Lung (tissue), 12 donors: Measurements from ENCODE around the gene OAF. TPM values are rescaled to one million over a fixed set of nuclear protein-coding genes. Genes with fewer than 3 reads are reported as not detected.
A peak's percentile ranks its signal among the peaks of the same experiment; 100 is the strongest.

Experiments
- ATAC-seq: fragments of 200-7000 bp; cut with Tn5 transposase; one replicate; pipeline ENCODE4 v1.9.1; 2020; ENCODE audit warnings: moderate number of reproducible peaks; ENCODE audit not compliant: insufficient read depth, low FRiP score
- DNase-seq, 3 donors: peaks; one replicate each; pipeline ENCODE4 v3.0.0-alpha.2; 2013 to 2017
- H3K27ac ChIP-seq, 2 donors: one replicate each; pipeline ENCODE4 v1.5.1; 2013; ENCODE audit warnings: mild to moderate bottlenecking in 2 of 2, moderate library complexity in 2 of 2, control low read depth in 1 of 2, inconsistent platforms in 1 of 2, low read depth in 1 of 2, low read length in 1 of 2
- H3K27me3 ChIP-seq, 3 donors: one replicate each; pipeline ENCODE4 v1.5.1; 2013; ENCODE audit warnings: low read length in 2 of 3; ENCODE audit not compliant: control insufficient read depth in 3 of 3, insufficient read depth in 3 of 3
- H3K36me3 ChIP-seq, 4 donors: one replicate each; pipeline ENCODE4 v1.5.1; 2013; ENCODE audit warnings: low read length in 4 of 4, mild to moderate bottlenecking in 1 of 4, moderate library complexity in 1 of 4; ENCODE audit not compliant: control insufficient read depth in 4 of 4, insufficient read depth in 4 of 4
- H3K4me1 ChIP-seq, 5 donors: one replicate each; pipeline ENCODE4 v1.5.1; 2013; ENCODE audit warnings: low read length in 5 of 5, mild to moderate bottlenecking in 2 of 5, moderate library complexity in 1 of 5; ENCODE audit not compliant: control insufficient read depth in 5 of 5, insufficient read depth in 5 of 5
- H3K4me3 ChIP-seq: one replicate; pipeline ENCODE4 v1.5.1; 2013; ENCODE audit warnings: mild to moderate bottlenecking, control low read depth, moderate library complexity
- H3K9ac ChIP-seq, 2 donors: one replicate each; pipeline ENCODE4 v1.5.1; 2013; ENCODE audit warnings: low read length in 2 of 2, control low read depth in 1 of 2; ENCODE audit not compliant: insufficient read depth in 1 of 2
- H3K9me3 ChIP-seq, 4 donors: one replicate each; pipeline ENCODE4 v1.5.1; 2013; ENCODE audit warnings: low read length in 3 of 4, mild to moderate bottlenecking in 1 of 4, moderate library complexity in 1 of 4; ENCODE audit not compliant: control insufficient read depth in 4 of 4, insufficient read depth in 3 of 4
- WGBS, 2 donors: extraction: QIAGEN DNeasy Blood & Tissue Kit; methylation state at CpG; one replicate each; pipeline ENCODE4 v1.1.7; 2013; 5-methylcytosine and 5-hydroxymethylcytosine counted together
- polyA plus RNA-seq, 2 donors: library from polyadenylated mRNA; stranded (reverse); fragments of 200-250 nt; gene quantifications; one replicate each; pipeline ENCODE4 v1.2.1, GENCODE V29; 2013
- total RNA-seq, 2 donors: library from RNA; depleted of rRNA in 1 of 2; stranded (reverse); fragments of >200 nt in 1 of 2; gene quantifications; one replicate each; pipeline ENCODE4 v1.2.1, GENCODE V29; 2014 to 2021
- TF ChIP-seq, protein P1 (sequence below): IDR thresholded peaks from 2 replicates; pipeline ENCODE4 v1.5.1; 2012; ENCODE audit warnings: mild to moderate bottlenecking; ENCODE audit errors: control extremely low read depth, extremely low read depth
- donor health status: control.
- donor health status: control.
- donor health status: Bipolar disorder and iron deficiency.
- donor health status: healthy.
- donor health status: DM: yes; HTN: yes; CAD: no.

OAF gene
- total and polyA plus RNA-seq, 4 donors = 7.7 to 27.4 (median 12.0) TPM

DNA sequence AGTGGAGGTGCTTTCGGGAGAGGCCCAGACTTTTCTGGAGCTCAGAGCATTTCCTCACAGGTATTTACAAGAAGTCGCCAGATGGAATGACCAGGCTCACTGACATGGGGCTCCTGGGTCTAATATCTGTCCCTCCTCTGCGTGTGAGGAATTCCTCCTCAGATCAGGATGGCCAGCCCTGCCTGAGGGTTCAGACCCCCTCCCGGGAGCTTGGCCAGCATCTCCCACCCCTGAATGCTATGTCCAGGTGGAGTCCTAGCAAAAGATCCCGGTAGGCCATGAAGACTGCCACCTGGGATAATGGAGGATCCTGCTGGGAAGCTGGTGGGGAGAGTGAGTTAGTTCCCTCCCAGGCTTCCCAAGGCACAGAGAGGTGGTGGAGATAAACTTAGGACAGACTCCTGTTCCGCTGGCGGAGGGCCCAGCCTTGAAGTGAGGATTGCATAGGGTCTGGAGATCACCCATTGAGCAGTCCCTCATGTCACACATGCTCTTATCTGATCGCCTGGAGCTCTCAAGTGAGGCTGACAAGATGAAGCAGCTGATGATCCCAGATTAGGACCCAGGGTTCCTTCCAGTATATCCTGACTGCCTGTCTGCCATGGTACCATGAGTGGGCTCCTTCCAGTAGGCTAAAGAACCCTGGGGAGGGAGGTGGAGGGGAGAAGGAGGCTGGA, 5.7 kb downstream of the OAF start:
- WGBS, 2 donors = 89 to 95% methylated on average over 8 of the region's 8 CpGs
- TF ChIP-seq, protein P1, sequence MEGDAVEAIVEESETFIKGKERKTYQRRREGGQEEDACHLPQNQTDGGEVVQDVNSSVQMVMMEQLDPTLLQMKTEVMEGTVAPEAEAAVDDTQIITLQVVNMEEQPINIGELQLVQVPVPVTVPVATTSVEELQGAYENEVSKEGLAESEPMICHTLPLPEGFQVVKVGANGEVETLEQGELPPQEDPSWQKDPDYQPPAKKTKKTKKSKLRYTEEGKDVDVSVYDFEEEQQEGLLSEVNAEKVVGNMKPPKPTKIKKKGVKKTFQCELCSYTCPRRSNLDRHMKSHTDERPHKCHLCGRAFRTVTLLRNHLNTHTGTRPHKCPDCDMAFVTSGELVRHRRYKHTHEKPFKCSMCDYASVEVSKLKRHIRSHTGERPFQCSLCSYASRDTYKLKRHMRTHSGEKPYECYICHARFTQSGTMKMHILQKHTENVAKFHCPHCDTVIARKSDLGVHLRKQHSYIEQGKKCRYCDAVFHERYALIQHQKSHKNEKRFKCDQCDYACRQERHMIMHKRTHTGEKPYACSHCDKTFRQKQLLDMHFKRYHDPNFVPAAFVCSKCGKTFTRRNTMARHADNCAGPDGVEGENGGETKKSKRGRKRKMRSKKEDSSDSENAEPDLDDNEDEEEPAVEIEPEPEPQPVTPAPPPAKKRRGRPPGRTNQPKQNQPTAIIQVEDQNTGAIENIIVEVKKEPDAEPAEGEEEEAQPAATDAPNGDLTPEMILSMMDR = no peak
- no peak overlapping the region for H3K27ac ChIP-seq
- no peaks in the 10 kb centered on the region for H3K27me3 ChIP-seq
- H3K4me1 ChIP-seq = peaks cover 0 to 40% (median 12%) of the 10 kb centered on the region in 5 donors
- H3K36me3 ChIP-seq = peaks cover 0 to 12% (median 2%) of the 10 kb centered on the region in 4 donors
- no peaks in the 10 kb centered on the region for H3K9me3 ChIP-seq
- H3K9ac ChIP-seq = peak overlapping the region in 1 of 2 donors; percentile 38
- DNase-seq (no peak), ATAC-seq (no peak)
- no peak overlapping the region for H3K4me3 ChIP-seq

DNA sequence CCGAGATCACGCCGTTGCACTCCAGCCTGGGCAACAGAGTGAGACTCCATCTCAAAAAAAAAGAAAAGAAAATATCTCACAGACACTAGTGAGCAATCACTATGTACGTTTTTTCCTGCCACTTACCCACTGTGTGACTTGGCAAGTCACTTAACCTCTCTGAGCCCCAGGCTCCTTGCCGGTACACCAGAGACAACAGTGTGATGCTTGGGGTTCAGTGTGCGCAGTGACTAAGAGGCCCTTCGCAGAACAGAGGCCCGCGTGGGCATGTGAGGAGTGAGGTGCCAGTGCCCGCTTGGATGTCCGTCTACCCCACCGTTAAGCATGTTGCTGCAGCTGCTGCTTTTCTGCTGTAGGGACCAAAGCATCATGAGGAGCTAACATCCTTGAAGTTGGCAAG, 6.7 kb downstream of the OAF start:
- H3K4me3 ChIP-seq = no peak overlapping the region
- peaks cover 0 to 12% (median 2%) of the 10 kb centered on the region in 4 donors for H3K36me3 ChIP-seq
- TF ChIP-seq, protein P1 = no peak
- H3K27me3 ChIP-seq = no peaks in the 10 kb centered on the region
- no peak overlapping the region for H3K27ac ChIP-seq
- no peaks in the 10 kb centered on the region for H3K9me3 ChIP-seq
- ATAC-seq (no peak), DNase-seq (no peak)
- no peak overlapping the region for H3K9ac ChIP-seq
- H3K4me1 ChIP-seq = peaks cover 0 to 40% (median 12%) of the 10 kb centered on the region in 5 donors
- WGBS, 2 donors = 91 to 95% methylated on average over 12 of the region's 12 CpGs

DNA sequence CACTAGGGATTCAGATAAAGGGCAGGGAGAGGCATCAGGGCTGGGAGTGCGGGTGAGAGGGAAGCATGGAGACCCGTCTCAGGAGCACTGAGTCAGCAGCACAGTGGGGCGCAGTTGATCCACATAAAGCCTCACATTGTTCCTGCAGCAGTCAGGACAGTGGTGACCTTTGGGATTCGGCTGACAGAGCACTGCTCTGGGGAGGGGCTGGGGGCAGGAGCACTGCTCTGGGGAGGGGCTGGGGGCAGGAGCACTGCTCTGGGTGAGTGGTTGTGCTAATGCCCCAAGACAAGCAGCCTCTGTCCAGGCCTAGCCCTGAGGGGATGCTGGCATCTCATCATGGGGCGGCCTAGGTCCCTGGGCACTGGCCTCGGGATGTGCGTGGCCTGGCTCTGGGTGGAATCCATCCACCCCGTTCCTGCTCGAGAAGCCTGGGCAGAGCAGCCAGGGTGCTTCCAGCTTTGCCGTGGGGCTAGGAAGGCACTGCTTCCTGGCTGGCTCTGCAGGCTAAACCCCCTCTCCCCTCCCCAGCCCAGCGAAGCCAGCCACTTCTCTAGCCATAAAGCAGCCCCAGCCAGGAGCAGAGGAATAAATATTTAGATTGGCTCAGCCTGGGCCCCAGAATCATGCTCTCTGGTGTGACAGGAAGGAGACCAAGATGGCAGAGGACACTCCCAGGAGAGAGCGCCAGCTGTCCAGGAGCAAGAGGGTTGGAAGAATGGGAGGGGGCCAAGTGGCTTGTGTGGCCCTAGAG, 7.3 kb downstream of the OAF start:
- TF ChIP-seq, protein P1 = no peak
- peaks cover 0 to 12% (median 2%) of the 10 kb centered on the region in 4 donors for H3K36me3 ChIP-seq
- H3K4me1 ChIP-seq = peaks cover 0 to 34% (median 12%) of the 10 kb centered on the region in 5 donors
- ATAC-seq (no peak), DNase-seq (peak; percentile 70 to 76 (median 74))
- H3K27me3 ChIP-seq = no peaks in the 10 kb centered on the region
- no peak overlapping the region for H3K9ac ChIP-seq
- H3K4me3 ChIP-seq = no peak overlapping the region
- H3K9me3 ChIP-seq = no peaks in the 10 kb centered on the region
- peak overlapping the region in 1 of 2 donors; percentile 1 for H3K27ac ChIP-seq
- WGBS, 2 donors = 69 to 80% methylated on average over 12 of the region's 12 CpGs
